ENCODE data around the gene BEND6.
"Not testable (repeated sequence)": the region's sequence is repeated elsewhere in the genome, so short reads cannot be mapped to it uniquely, and the experiment has no call there.

Gene BEND6

GRCh38 chr6:56984361-56984760 is 29.5 kb downstream of the BEND6 start:
- DNase-seq (ENCODE audit: low spot score) = no peak

GRCh38 chr6:56984884-56985283 is 30.0 kb downstream of the BEND6 start:
- peak; percentile 38 for DNase-seq (ENCODE audit: low spot score)

- no peak for DNase-seq (ENCODE audit: low spot score)
Measured at GRCh38 chr6:56986611-56987010, 31.7 kb downstream of the BEND6 start.

GRCh38 chr6:56988145-56988544 is 33.2 kb downstream of the BEND6 start:
- DNase-seq (ENCODE audit: low spot score) = no peak

GRCh38 chr6:56992036-56992435 is 37.1 kb downstream of the BEND6 start:
- no peak for DNase-seq (ENCODE audit: low spot score)

GRCh38 chr6:56992703-56993102 is 37.8 kb downstream of the BEND6 start:
- DNase-seq (ENCODE audit: low spot score) = peak; percentile 26

GRCh38 chr6:56995347-56995902 is 40.5 kb downstream of the BEND6 start:
- DNase-seq (ENCODE audit: low spot score) = peak; percentile 62

- peak; percentile 59 for DNase-seq (ENCODE audit: low spot score)
Measured at GRCh38 chr6:56996401-56996800, 41.5 kb downstream of the BEND6 start.

GRCh38 chr6:56999049-56999448 is 44.1 kb downstream of the BEND6 start:
- DNase-seq (ENCODE audit: low spot score) = no peak

GRCh38 chr6:56999748-57000147 is 44.8 kb downstream of the BEND6 start:
- not testable (repeated sequence) for DNase-seq (ENCODE audit: low spot score)

GRCh38 chr6:57002197-57002596 is 47.3 kb downstream of the BEND6 start:
- no peak for DNase-seq (ENCODE audit: low spot score)

GRCh38 chr6:57004292-57004691 is 49.4 kb downstream of the BEND6 start:
- DNase-seq (ENCODE audit: low spot score) = no peak

- DNase-seq (ENCODE audit: low spot score) = no peak
Measured at GRCh38 chr6:57006101-57006500, 51.2 kb downstream of the BEND6 start.

- not testable (repeated sequence) for DNase-seq (ENCODE audit: low spot score)
Measured at GRCh38 chr6:57008069-57008468, 53.2 kb downstream of the BEND6 start.

- peak; percentile 93 for DNase-seq (ENCODE audit: low spot score)
Measured at GRCh38 chr6:57013521-57013926, 58.6 kb downstream of the BEND6 start.

GRCh38 chr6:57017069-57017468 is 62.2 kb downstream of the BEND6 start:
- no peak for DNase-seq (ENCODE audit: low spot score)

- no peak for DNase-seq (ENCODE audit: low spot score)
Measured at GRCh38 chr6:57017841-57018240, 62.9 kb downstream of the BEND6 start.

GRCh38 chr6:57019434-57019833 is 64.5 kb downstream of the BEND6 start:
- DNase-seq (ENCODE audit: low spot score) = no peak

- peak; percentile 58 for DNase-seq (ENCODE audit: low spot score)
Measured at GRCh38 chr6:57021086-57021720, 66.3 kb downstream of the BEND6 start.

- DNase-seq (ENCODE audit: low spot score) = no peak
Measured at GRCh38 chr6:57024321-57024720, 69.4 kb downstream of the BEND6 start.

GRCh38 chr6:57024775-57025174 is 69.9 kb downstream of the BEND6 start:
- DNase-seq (ENCODE audit: low spot score) = no peak

- no peak for DNase-seq (ENCODE audit: low spot score)
Measured at GRCh38 chr6:57026001-57026400, 71.1 kb downstream of the BEND6 start.

- no peak for DNase-seq (ENCODE audit: low spot score)
Measured at GRCh38 chr6:57027301-57027700, 72.4 kb downstream of the BEND6 start.

GRCh38 chr6:57029213-57029612 is 74.3 kb downstream of the BEND6 start:
- DNase-seq (ENCODE audit: low spot score) = no peak

Measured in kidney tubule cell (primary cell).